DMS153 treated with DMSO at 0.1 percent for 48 hours (cell line): Measurements from ENCODE around the gene NTN5.

Experiments used
- DNase-seq: peaks from one replicate; lab custom pipeline; 2025; ENCODE audit not compliant: unreplicated experiment; lab: John Stamatoyannopoulos, UW

The NTN5 gene

GRCh38 chr19:48616041-48616436 lies 56.8 kb downstream of the NTN5 start:
- DNase-seq = no peak

- no peak for DNase-seq
Observed at GRCh38 chr19:48615231-48616040, 57.4 kb downstream of the NTN5 start.

- DNase-seq = peak; percentile 82
Observed at GRCh38 chr19:48614436-48615230, 58.2 kb downstream of the NTN5 start, which contains the start of gene FAM83E. Gene FAM83E (minus strand): TSS chr19:48615076. CDS start chr19:48613372, 1,704 bp downstream.

- no peak for DNase-seq
Observed at GRCh38 chr19:48613852-48614435, 58.9 kb downstream of the NTN5 start.

GRCh38 chr19:48613024-48613851 lies 59.6 kb downstream of the NTN5 start:
- DNase-seq = no peak

GRCh38 chr19:48611872-48612271 lies 60.9 kb downstream of the NTN5 start:
- no peak for DNase-seq
